AG09309 (cell line): Measurements from ENCODE around the gene SLC7A9.

ENCODE experiments used
- DNase-seq: peaks from one replicate; pipeline ENCODE4 v3.0.0-alpha.2; 2010; ENCODE audit warnings: low read depth
- H3K4me3 ChIP-seq: 2 replicates; pipeline ENCODE4 v1.5.1; 2011; ENCODE audit warnings: mild to moderate bottlenecking, low read depth, low read length, moderate library complexity; ENCODE audit not compliant: control insufficient read depth
- TF ChIP-seq, protein P1 (sequence below): IDR thresholded peaks from 2 replicates; pipeline ENCODE4 v1.5.1; 2011; ENCODE audit warnings: mild to moderate bottlenecking, low read depth, low read length, inconsistent platforms; ENCODE audit not compliant: insufficient read depth, control insufficient read depth; ENCODE audit errors: missing control alignments

Gene SLC7A9

GRCh38 chr19:32816555-32817099, 52.9 kb downstream of the SLC7A9 start:
- DNase-seq = no peak
- H3K4me3 ChIP-seq = no peak overlapping the region
- TF ChIP-seq, protein P1, sequence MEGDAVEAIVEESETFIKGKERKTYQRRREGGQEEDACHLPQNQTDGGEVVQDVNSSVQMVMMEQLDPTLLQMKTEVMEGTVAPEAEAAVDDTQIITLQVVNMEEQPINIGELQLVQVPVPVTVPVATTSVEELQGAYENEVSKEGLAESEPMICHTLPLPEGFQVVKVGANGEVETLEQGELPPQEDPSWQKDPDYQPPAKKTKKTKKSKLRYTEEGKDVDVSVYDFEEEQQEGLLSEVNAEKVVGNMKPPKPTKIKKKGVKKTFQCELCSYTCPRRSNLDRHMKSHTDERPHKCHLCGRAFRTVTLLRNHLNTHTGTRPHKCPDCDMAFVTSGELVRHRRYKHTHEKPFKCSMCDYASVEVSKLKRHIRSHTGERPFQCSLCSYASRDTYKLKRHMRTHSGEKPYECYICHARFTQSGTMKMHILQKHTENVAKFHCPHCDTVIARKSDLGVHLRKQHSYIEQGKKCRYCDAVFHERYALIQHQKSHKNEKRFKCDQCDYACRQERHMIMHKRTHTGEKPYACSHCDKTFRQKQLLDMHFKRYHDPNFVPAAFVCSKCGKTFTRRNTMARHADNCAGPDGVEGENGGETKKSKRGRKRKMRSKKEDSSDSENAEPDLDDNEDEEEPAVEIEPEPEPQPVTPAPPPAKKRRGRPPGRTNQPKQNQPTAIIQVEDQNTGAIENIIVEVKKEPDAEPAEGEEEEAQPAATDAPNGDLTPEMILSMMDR = no peak

GRCh38 chr19:32814624-32815023, 54.9 kb downstream of the SLC7A9 start:
- DNase-seq = no peak
- H3K4me3 ChIP-seq = no peak overlapping the region
- TF ChIP-seq, protein P1 = no peak

DNA sequence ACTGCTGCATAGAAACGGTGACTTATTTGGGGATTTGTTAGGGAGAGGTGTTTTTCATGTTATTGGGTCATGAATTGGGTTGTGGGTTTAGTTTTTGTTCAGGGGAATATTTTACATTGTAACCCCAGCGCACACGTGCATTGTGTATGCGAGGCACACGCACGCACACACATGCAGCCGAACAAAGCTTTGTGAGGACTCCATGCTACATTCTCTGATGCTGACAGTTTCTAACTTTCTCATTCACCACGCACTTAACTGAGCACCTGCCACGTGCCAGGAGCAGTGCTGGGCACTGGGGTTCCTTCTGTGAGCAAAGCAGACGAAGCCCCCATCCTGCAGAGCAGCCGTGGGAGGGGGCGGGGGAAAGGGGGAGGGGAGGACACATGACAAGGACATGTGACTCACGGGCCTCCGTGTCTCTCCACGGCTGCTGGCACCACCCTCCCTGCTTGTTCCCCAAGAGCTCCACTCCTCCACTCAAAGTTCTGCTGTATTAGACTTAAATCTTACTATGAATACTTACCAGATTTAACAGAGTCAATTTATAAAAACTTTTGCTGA, 55.6 kb downstream of the SLC7A9 start:
- TF ChIP-seq, protein P1 = no peak
- no peak overlapping the region for H3K4me3 ChIP-seq
- DNase-seq = no peak

- H3K4me3 ChIP-seq = no peak overlapping the region
- DNase-seq = no peak
- TF ChIP-seq, protein P1 = no peak
Measured at GRCh38 chr19:32812571-32812970, 57.0 kb downstream of the SLC7A9 start.

DNA sequence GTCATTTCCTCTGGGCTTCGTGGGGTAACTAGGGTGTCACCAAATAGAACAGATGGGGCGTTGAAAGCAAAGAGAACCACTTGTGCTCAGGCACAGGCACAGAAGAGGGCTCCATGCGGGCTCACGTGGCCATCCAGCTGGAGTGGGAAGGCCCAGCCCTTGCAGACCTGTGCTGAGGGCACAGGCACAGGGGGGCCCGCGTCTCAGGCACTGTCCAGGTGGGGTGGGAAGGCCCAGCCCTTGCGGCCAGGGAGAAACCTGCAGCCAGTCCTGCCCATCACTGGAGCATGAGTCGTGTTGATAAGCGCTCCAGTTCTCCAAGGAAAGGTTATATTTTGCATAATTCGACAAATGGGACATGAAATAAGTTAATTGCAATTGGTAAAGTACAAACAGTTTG, 57.5 kb downstream of the SLC7A9 start:
- no peak overlapping the region for H3K4me3 ChIP-seq
- TF ChIP-seq, protein P1 = no peak
- no peak for DNase-seq

GRCh38 chr19:32811151-32811550, 58.4 kb downstream of the SLC7A9 start:
- no peak overlapping the region for H3K4me3 ChIP-seq
- TF ChIP-seq, protein P1 = no peak
- no peak for DNase-seq

- H3K4me3 ChIP-seq = no peak overlapping the region
- no peak for DNase-seq
- TF ChIP-seq, protein P1 = no peak
Measured at GRCh38 chr19:32810452-32810851, 59.1 kb downstream of the SLC7A9 start.
